Measurements from ENCODE around the gene TACC2. TPM values are rescaled to one million over a fixed set of nuclear protein-coding genes. Genes with fewer than 3 reads are reported as not detected.

TACC2 gene
- total RNA-seq, 1 experiment from 2014 or later: 24.4 TPM

- H3K27me3 Mint-ChIP-seq (ENCODE audit: unreplicated experiment): no peaks in the 10 kb centered on the region
- BruUV-seq (replicated peaks): no TSS peak
- CTCF ChIA-PET: no interaction called here
- H3K27ac Mint-ChIP-seq (ENCODE audit: unreplicated experiment): no peak overlapping the region
- intact Hi-C loops (cut with micrococcal nuclease; ENCODE audit: unreplicated experiment): no loop called here
- peaks cover 6% of the 10 kb centered on the region for H3K9me3 Mint-ChIP-seq (ENCODE audit: low read depth, unreplicated experiment)
- H3K4me1 Mint-ChIP-seq (ENCODE audit: low read depth, unreplicated experiment): no peaks in the 10 kb centered on the region
- H3K4me3 Mint-ChIP-seq (ENCODE audit: low read depth, unreplicated experiment): no peak overlapping the region
- DNase-seq: no peak
- H3K36me3 Mint-ChIP-seq (ENCODE audit: insufficient read depth, unreplicated experiment): peaks cover 6% of the 10 kb centered on the region
- no peak for TF ChIP-seq CTCF (IDR thresholded peaks at IDR 0.05; ENCODE audit: unreplicated experiment)
These were observed 312.3 kb downstream of the TACC2 start for GRCh38 chr10:122301055-122301810.

- Mint-ChIP-seq H3K36me3 (ENCODE audit: insufficient read depth, unreplicated experiment) (peaks cover 6% of the 10 kb centered on the region), H3K4me3 (ENCODE audit: low read depth, unreplicated experiment) (no peak overlapping the region), H3K27ac (ENCODE audit: unreplicated experiment) (no peak overlapping the region), H3K9me3 (ENCODE audit: low read depth, unreplicated experiment) (peaks cover 6% of the 10 kb centered on the region), H3K4me1 (ENCODE audit: low read depth, unreplicated experiment) (no peaks in the 10 kb centered on the region), H3K27me3 (ENCODE audit: unreplicated experiment) (no peaks in the 10 kb centered on the region)
- no TSS peak for BruUV-seq (replicated peaks)
- intact Hi-C loops (cut with micrococcal nuclease; ENCODE audit: unreplicated experiment): no loop called here
- TF ChIP-seq CTCF (IDR thresholded peaks at IDR 0.05; ENCODE audit: unreplicated experiment): no peak
- no peak for DNase-seq
- CTCF ChIA-PET: no interaction called here
These were observed 312.8 kb downstream of the TACC2 start for GRCh38 chr10:122301811-122302115.

DNA sequence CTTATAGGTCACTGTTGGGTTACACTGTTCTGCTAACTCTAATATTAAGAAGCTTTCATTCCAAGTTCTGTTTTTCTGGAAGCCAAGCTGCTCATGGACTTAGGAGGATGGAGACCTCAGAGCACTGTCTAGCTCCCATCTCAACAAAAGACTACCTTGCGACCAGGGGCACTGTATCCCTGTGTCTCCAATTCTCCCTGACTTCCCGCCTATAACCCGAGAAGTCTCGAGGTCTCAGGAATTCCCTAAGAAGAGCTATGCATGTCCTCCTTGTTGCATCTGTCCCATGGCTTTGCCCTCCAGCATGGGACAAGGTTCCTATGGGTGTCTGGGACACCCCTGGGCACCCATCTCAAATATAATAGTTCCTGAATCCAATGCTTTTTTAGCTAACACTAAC, 313.4 kb downstream of the TACC2 start:
- Mint-ChIP-seq H3K9me3 (ENCODE audit: low read depth, unreplicated experiment) (peaks cover 6% of the 10 kb centered on the region), H3K4me1 (ENCODE audit: low read depth, unreplicated experiment) (no peaks in the 10 kb centered on the region), H3K36me3 (ENCODE audit: insufficient read depth, unreplicated experiment) (peaks cover 6% of the 10 kb centered on the region), H3K4me3 (ENCODE audit: low read depth, unreplicated experiment) (no peak overlapping the region), H3K27ac (ENCODE audit: unreplicated experiment) (no peak overlapping the region), H3K27me3 (ENCODE audit: unreplicated experiment) (no peaks in the 10 kb centered on the region)
- no peak for TF ChIP-seq CTCF (IDR thresholded peaks at IDR 0.05; ENCODE audit: unreplicated experiment)
- BruUV-seq (replicated peaks): no TSS peak
- intact Hi-C loops (cut with micrococcal nuclease; ENCODE audit: unreplicated experiment): no loop called here
- DNase-seq: no peak
- CTCF ChIA-PET: no interaction called here

- no peak overlapping the region for H3K27ac Mint-ChIP-seq (ENCODE audit: unreplicated experiment)
- no TSS peak for BruUV-seq (replicated peaks)
- DNase-seq: no peak
- peaks cover 6% of the 10 kb centered on the region for H3K9me3 Mint-ChIP-seq (ENCODE audit: low read depth, unreplicated experiment)
- no peaks in the 10 kb centered on the region for H3K27me3 Mint-ChIP-seq (ENCODE audit: unreplicated experiment)
- intact Hi-C loops (cut with micrococcal nuclease; ENCODE audit: unreplicated experiment): no loop called here
- peaks cover 11% of the 10 kb centered on the region for H3K4me1 Mint-ChIP-seq (ENCODE audit: low read depth, unreplicated experiment)
- no peak overlapping the region for H3K4me3 Mint-ChIP-seq (ENCODE audit: low read depth, unreplicated experiment)
- CTCF ChIA-PET: no interaction called here
- H3K36me3 Mint-ChIP-seq (ENCODE audit: insufficient read depth, unreplicated experiment): peaks cover 15% of the 10 kb centered on the region
- TF ChIP-seq CTCF (IDR thresholded peaks at IDR 0.05; ENCODE audit: unreplicated experiment): no peak
These were observed 314.5 kb downstream of the TACC2 start for GRCh38 chr10:122303271-122304053.

Other genes starting within 250 kb of the TACC2 start
- 17.3 and 18.7 TPM in 2 replicates for gene ATE1, start 61.1 kb upstream of the TACC2 start, total RNA-seq (2022)
- gene NSMCE4A, start 13.9 kb upstream of the TACC2 start, total RNA-seq (2022): 28.8 and 33.3 TPM in 2 replicates